NT2/D1 (cell line): Measurements from ENCODE around the gene OGFOD3.
"Not testable (repeated sequence)": the region's sequence is repeated elsewhere in the genome, so short reads cannot be mapped to it uniquely, and the experiment has no call there.

Source experiments
- DNase-seq: peaks from one replicate; pipeline ENCODE4 v3.0.0-alpha.2; 2011; ENCODE audit warnings: low read depth, low spot score
- H3K27me3 ChIP-seq: 2 replicates; pipeline ENCODE4 v1.6.0; 2011; ENCODE audit warnings: mild to moderate bottlenecking; ENCODE audit not compliant: insufficient read length, insufficient read depth
- H3K36me3 ChIP-seq: 2 replicates; pipeline ENCODE4 v1.6.1; 2011; ENCODE audit warnings: mild to moderate bottlenecking, low read length, mixed read lengths; ENCODE audit not compliant: insufficient read depth, insufficient read length
- H3K4me1 ChIP-seq: 2 replicates; pipeline ENCODE4 v1.5.1; 2011; ENCODE audit not compliant: insufficient read depth, insufficient read length
- H3K4me3 ChIP-seq: 2 replicates; pipeline ENCODE4 v1.5.1; 2011; ENCODE audit warnings: low read depth; ENCODE audit not compliant: insufficient read length
- H3K9ac ChIP-seq: 2 replicates; pipeline ENCODE4 v1.6.0; 2011; ENCODE audit warnings: low read depth; ENCODE audit not compliant: insufficient read length
- H3K9me3 ChIP-seq: 2 replicates; pipeline ENCODE4 v1.5.1; 2011; ENCODE audit warnings: mild to moderate bottlenecking, low read length; ENCODE audit not compliant: insufficient read depth
- SUZ12 ChIP-seq: IDR thresholded peaks from 2 replicates; pipeline ENCODE4 v1.6.1; 2011; ENCODE audit not compliant: insufficient read length, insufficient read depth; ENCODE audit errors: extremely low read depth
- YY1 ChIP-seq: IDR thresholded peaks from 2 replicates; pipeline ENCODE4 v1.6.1; 2011; ENCODE audit not compliant: insufficient read length, insufficient read depth
- ZNF274 ChIP-seq: IDR thresholded peaks from 2 replicates; pipeline ENCODE4 v1.6.1; 2011; ENCODE audit warnings: mild to moderate bottlenecking, low read depth, low read length

OGFOD3 gene

GRCh38 chr17:82376042-82376730 is 42.2 kb downstream of the OGFOD3 start:
- H3K4me3 ChIP-seq: no peak overlapping the region
- H3K9me3 ChIP-seq: no peaks in the 10 kb centered on the region
- peaks cover 17% of the 10 kb centered on the region for H3K27me3 ChIP-seq
- DNase-seq: no peak
- TF ChIP-seq SUZ12: no peak
- TF ChIP-seq ZNF274: no peak
- no peak for TF ChIP-seq YY1
- H3K4me1 ChIP-seq: peaks cover 21% of the 10 kb centered on the region
- H3K36me3 ChIP-seq: no peaks in the 10 kb centered on the region
- H3K9ac ChIP-seq: peak overlapping the region; percentile 42

GRCh38 chr17:82375359-82376041 is 42.9 kb downstream of the OGFOD3 start:
- peaks cover 24% of the 10 kb centered on the region for H3K27me3 ChIP-seq
- no peaks in the 10 kb centered on the region for H3K9me3 ChIP-seq
- peaks cover 21% of the 10 kb centered on the region for H3K4me1 ChIP-seq
- TF ChIP-seq YY1: no peak
- TF ChIP-seq ZNF274: no peak
- no peak for TF ChIP-seq SUZ12
- H3K9ac ChIP-seq: peak overlapping the region; percentile 18
- H3K4me3 ChIP-seq: no peak overlapping the region
- no peak for DNase-seq
- no peaks in the 10 kb centered on the region for H3K36me3 ChIP-seq

GRCh38 chr17:82374626-82375331 is 43.6 kb downstream of the OGFOD3 start:
- no peak for TF ChIP-seq ZNF274
- TF ChIP-seq YY1: no peak
- no peak for TF ChIP-seq SUZ12
- H3K9ac ChIP-seq: no peak overlapping the region
- H3K9me3 ChIP-seq: no peaks in the 10 kb centered on the region
- H3K4me3 ChIP-seq: no peak overlapping the region
- no peaks in the 10 kb centered on the region for H3K36me3 ChIP-seq
- H3K27me3 ChIP-seq: peaks cover 28% of the 10 kb centered on the region
- peaks cover 16% of the 10 kb centered on the region for H3K4me1 ChIP-seq
- DNase-seq: no peak

- no peaks in the 10 kb centered on the region for H3K9me3 ChIP-seq
- no peak overlapping the region for H3K9ac ChIP-seq
- peaks cover 15% of the 10 kb centered on the region for H3K4me1 ChIP-seq
- H3K36me3 ChIP-seq: no peaks in the 10 kb centered on the region
- no peak for DNase-seq
- no peak for TF ChIP-seq SUZ12
- TF ChIP-seq ZNF274: no peak
- TF ChIP-seq YY1: no peak
- H3K4me3 ChIP-seq: no peak overlapping the region
- H3K27me3 ChIP-seq: peaks cover 33% of the 10 kb centered on the region
These were observed 44.4 kb downstream of the OGFOD3 start for GRCh38 chr17:82373731-82374625.

GRCh38 chr17:82373072-82373452 is 45.3 kb downstream of the OGFOD3 start:
- Histone ChIP-seq H3K4me1 (peaks cover 12% of the 10 kb centered on the region), H3K27me3 (peaks cover 33% of the 10 kb centered on the region)
- H3K4me3 ChIP-seq, DNase-seq, H3K9ac ChIP-seq, H3K9me3 ChIP-seq, H3K36me3 ChIP-seq: not testable (repeated sequence)

- no peak for DNase-seq
- no peaks in the 10 kb centered on the region; the same call in 1 of the 2 replicates for H3K9me3 ChIP-seq
- TF ChIP-seq SUZ12: no peak
- no peak for TF ChIP-seq YY1
- TF ChIP-seq ZNF274: no peak
- peaks cover 33% of the 10 kb centered on the region for H3K27me3 ChIP-seq
- H3K9ac ChIP-seq: peak overlapping the region; percentile 67
- no peaks in the 10 kb centered on the region for H3K36me3 ChIP-seq
- peak overlapping the region; percentile 33 for H3K4me3 ChIP-seq
- peaks cover 10% of the 10 kb centered on the region for H3K4me1 ChIP-seq
These were observed 45.9 kb downstream of the OGFOD3 start for GRCh38 chr17:82372249-82373071.
